HG02759 (cell line): ENCODE measurements around the gene ADCY6.

Source experiments
- ATAC-seq: cut with Tn5 transposase; IDR thresholded peaks from one replicate; pipeline ENCODE4 v1.9.1; 2021; ENCODE audit warnings: mild to moderate bottlenecking, moderate library complexity; ENCODE audit not compliant: unreplicated experiment

Gene ADCY6

DNA sequence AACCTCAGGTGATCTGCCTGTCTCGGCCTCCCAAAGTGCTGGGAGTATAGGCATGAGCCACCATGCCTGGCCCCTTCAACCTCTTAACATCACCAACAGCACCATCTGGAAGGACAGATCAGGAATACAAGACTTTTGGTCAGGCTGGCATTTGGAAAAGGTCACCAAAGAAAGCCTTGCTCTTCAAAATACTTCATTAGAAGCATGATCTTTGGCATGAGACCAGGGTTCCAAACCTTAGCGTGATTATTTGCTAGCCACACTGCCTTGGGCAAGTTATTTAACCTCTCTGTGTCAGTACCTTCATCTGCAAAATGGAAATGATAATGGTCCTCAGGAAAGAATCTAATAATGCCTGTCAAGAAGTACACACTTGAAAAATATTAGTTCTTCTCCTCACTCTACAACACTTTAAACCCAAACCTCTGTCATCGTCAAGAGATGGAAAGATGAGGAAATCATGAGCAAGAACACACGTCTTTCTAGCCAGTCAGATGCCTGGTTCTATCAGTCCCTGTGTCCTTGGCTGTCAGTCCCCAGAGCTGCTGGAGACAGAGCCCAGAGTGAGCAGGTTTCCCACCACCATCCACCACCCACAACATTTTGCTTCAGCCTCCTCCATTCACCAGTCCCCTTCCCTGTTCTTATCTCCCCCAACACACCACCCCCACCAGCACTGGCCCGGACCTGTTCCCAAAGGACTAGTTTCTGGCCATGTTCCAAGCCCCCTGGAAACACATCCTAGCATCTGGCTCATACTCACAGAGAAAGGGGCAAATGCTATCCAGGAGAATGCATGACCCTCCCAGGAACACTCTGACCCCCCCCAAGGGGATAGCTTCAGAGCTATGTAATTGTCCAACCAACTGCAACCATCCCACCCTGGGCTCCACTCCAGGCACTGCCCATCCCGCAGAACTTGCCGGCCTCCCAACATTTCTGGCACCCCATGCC lies 2.0 kb downstream of the ADCY6 start:
- no peak for ATAC-seq

DNA sequence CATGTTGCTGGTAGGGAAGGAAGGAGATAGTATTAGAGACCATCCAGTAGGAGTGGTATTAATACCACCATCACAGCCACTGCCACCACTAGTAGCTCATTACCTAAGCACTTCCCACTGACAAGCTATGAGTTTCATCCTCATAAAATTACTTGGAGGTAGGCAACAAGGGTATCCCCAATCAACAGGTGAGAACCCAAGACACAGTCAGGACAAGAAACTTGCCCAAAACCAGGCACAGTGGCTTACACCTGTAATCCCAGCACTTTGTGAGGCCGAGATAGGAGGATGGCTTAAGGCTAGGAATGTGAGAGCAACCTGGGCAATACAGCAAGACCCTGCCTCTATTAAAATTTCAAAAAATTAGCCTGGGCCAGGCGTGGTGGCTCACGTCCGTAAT lies 5.5 kb downstream of the ADCY6 start:
- ATAC-seq: no peak

DNA sequence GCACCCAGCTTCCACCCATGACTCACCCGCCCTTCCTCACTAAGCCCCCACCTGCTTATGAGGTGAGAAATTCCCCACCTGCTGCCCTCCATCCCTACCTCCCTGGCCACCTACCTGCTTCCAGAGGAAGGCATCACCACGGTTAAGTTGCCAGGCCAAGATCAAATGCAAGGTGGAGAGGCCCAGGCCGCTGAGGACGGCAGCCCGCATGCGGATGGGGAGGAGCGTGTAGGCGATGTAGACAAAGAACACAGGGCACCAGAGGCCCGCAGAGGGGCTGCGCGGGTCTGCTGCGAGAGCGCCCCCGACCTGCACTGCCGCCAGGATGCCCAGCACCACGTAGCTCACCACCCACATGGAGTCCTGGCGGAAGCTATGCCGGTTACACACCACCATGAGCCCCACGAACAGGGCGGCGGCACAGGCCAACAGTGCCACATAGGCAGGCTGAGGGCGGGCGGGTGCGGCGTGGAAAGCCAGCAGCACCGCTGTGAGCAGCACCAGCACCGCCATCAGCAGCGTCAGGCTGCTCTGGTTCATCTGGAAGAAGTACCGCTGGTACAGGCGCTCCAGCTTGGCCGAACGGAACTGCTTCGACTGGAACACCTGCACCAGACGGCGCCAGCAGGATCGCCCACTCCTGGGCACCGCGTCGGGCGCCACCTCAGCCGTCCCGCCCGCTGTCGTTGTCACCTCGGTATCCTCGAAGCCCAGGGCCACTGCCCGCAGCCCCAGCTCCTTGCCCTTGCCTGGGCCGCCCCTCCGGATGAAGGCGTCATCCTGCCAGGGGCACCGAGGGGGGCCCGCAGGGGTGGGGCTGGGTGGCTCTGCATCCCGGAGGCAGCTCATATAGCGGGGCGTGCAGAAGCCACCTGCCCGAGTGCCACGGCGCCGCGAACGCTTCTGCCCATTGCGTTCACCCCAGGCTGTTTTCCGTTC lies 6.2 kb downstream of the ADCY6 start:
- no peak for ATAC-seq

DNA sequence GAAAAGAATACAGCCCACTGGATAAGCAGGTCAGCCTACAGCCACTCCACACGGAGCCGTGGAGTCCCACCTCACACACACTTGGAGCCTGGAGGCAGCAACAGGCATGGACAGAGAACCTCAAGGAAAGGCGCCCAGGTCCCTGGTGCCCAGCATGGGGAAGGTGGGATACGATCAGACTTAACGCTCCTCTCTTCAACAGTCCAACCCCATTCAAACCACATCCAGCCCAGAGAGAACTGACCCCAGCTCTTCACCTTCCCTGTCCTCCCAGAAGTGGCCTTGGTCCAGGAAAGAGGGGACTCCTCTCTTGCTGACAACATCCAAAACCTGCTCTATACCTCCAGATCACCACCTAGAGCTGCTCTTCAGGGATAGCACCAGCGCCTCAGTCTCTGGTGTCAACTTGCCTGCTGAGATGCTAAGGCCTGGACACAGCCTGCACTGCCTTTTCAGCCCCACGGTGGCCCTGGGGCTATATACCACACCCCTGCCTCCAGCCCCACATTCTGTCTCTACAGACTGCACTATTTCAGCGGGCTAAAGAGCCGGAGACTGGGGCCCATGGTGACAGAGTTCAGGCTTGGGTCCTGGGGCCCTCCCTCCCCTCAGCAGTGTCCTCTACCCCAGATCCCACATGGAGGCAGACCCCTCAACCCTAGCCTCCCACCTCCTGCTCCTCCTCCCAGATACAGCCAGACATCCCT lies 7.0 kb downstream of the ADCY6 start:
- no peak for ATAC-seq

DNA sequence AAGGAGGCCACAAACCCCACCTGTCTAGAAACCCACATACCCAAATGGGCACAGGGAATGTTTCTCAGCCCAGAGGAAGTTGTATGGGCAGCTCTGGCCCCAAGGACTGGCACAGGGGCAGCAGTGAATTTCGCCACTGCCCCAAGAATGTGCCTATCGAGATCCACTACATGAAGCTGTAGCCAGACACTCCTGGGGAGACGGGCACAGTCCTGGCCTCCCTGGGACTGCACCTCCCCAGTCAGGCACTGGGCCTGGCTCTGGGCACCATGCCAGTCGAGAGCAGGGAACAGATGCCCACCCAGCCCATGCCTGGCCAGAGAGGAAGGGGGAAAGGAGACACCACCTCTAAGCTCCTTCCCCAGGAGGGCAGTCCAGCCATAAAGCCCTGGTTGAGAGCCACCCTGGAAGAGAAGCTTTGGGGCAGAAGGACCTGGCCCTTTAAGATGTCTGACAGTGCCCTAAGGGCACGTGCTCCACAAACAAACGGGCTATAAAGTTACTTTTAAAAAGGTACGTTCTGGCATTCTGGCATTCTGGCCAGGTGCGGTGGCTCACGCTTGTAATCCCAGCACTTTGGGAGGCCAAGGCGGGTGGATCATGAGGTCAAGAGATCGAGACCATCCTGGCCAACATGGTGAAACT lies 8.4 kb downstream of the ADCY6 start:
- ATAC-seq: no peak

DNA sequence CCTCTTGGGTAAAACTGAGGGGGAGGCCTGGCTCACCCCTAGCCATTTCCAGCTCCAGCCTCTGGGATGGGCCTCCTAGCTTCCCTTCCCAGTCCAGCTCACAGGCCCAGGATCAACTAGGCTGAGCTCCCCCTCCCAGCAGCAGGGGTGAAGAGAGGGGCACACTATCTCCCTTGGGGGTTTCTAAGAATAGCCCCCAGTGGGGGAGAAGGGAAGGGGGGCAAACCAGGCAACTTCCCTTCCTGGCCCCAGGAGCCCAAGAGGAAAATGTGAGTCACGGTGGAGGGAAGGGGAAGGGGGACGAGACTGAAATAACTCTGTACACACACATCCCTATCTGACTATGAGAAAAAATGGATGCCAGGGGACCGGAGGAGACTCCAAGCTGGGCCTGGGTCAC lies 9.0 kb downstream of the ADCY6 start:
- ATAC-seq: no peak

DNA sequence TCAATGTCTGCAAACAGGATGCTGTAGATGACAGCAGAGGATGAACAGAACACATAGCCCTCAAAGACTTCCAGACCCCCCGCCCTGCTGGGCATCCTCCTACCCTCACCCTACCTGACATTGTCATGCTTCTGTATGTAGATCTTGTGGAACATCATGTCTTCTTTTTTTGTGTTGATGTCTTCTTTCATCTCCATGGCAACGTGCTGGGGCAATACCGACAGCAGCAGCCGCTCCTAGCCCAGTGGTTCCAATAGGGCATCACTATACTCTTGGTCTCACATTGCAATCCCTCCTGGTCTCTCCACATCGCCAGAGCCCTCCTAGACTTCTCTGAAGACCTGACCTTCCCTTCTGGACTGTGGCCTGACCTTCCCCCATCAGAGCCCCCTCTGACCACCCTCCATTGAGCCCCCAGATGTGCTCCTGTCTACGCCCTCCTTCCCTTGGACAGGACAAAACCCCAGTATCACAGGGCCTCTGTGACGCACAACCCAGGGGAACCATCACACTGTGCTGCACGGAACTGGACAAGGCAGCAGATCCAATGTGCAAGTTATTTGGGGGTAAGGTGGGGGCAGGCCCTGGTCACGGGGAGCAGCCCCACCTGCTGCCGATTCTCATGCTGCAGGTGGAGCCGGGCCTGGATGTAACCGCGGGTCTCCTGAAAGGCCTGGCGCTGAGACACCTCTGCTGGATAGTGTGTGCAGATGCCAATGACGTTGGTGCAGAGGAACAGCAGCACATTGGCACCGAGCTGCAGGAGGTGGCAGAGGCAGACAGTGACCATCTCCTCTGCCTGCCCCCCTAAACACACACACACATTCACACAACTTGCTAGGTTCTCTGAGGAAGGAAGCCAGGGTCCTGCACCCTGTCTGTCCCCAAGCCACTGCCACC lies 11.1 kb downstream of the ADCY6 start:
- ATAC-seq: no peak

DNA sequence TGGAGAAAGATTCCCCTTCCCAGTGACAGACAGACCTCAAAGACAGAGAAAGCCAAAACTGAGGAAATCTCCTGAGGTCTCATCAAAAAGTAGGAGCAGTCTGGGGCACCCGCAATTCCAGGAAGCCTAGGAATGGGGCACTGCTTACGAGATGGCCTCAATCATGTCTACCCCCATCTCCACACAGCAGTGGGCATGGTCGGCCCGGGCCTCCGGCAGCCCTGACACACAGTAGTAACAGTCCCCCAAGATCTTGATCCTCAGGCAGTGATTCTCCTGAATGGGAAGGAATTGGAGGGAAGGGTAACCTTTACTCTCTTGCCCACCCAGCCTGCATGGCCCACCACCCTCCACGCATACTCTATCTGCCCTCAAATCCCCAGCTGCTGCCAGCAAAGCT lies 11.9 kb downstream of the ADCY6 start:
- ATAC-seq: no peak

DNA sequence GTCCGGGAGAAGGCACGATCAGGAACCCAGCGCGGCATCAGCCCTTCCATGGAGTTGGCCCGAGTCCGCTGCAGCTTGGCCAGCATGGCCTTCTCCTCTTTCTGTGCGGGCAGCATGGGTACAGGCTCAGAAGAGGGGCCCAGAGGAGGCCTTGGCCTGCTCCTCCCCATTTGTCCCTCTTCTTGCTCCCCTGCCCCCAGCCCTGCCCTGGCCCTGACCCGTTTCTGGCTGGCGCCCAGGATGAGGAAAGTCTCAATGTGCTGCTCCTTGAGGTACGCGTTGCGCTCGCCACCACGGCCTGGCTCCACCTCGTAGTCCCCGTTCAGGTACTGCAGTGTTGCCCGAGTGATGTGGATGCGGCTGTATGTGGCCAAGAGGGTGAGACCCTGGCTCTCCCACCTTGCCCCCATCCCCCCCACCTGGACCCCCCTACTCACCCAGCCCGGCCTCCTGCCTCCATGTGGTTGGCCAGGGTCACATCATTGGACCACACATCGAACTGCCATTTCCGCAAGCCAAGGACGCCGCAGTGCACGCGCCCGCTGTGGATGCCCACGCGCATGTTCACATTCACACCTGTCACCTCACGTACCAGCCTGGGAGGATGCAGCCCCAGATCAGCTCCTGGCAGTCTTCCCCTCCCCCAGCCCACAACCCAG lies 12.8 kb downstream of the ADCY6 start:
- ATAC-seq: no peak

DNA sequence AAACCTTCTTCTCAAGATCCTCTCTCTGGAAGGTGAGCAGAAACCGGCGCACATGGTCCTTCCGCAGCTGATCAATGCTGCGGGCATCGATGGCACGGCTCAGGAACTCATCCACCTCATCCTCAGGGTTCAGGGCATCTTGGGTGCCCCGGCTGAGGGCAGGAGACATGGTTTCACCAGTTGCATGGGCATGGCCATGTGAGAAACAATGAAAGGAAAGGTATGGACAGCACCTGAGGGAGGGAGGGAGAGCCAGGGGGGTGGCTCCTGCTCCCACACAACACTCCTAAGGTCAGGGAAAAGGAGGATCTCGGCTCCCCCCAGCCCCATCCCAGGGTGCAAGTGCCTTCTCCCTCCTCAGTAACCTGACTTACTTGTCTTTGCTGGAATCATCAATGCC lies 13.6 kb downstream of the ADCY6 start:
- no peak for ATAC-seq

DNA sequence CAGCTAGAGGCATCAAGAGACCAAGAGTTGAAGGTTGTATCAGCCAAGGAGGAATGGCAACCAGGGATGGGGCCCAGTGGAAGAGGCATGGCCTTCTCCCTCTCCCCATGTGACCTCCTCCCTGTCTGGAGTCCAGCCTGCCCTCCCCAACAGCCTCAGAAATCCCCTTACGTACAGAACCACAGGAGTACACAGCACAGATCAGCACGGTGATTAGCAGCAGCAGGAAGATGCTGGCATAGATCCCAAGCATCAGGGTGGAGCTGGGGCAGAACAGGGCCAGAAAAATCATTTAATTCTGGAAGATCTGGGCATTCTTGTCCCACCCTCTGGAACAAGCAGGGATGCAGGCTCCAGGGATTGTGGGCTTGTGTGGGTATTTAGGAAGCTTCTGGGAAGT lies 14.4 kb downstream of the ADCY6 start:
- no peak for ATAC-seq

DNA sequence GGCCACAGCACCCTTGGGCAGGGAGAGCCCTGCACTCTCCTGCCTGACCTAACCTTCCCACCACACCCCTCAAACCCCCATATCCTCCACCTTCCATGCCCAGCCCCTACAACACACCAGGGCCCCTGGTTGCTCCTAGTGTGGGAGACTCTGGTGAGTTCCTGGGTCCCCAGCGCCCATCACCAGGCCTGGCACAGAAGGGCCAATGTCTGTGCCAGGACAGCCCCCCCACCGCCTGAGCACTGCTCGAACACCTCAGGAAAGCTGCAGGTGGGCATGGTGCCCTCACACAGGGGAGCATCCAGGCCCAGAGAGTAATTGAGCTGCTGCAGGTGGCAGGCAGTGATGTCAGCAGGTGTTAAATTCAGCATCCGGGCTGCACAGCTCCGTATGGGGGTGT lies 15.2 kb downstream of the ADCY6 start:
- ATAC-seq: no peak

DNA sequence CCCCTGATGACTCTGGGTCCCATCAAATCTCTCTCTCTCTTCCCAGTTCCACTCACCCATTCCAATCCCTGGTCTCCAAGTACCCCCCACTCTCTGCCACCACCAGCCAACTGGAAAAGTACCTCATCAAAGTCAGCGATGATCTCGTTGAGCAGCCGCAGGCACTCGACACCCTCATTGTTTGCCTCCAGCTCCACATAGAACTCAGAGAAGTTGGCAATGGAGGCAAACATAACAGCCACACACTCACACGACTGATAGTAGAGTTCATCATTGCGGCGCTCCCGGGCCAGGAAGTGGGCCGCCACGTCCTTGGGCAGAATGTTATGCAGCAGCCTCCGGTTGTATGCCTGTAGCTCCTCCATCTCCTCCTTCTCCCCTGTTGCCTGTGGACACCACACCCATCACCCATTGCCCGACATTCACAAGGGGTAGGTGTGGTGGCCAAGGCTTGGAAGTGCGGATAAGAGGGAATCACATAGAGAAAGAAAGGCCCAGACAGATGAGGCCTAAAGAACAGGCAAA lies 17.2 kb downstream of the ADCY6 start:
- ATAC-seq: no peak

DNA sequence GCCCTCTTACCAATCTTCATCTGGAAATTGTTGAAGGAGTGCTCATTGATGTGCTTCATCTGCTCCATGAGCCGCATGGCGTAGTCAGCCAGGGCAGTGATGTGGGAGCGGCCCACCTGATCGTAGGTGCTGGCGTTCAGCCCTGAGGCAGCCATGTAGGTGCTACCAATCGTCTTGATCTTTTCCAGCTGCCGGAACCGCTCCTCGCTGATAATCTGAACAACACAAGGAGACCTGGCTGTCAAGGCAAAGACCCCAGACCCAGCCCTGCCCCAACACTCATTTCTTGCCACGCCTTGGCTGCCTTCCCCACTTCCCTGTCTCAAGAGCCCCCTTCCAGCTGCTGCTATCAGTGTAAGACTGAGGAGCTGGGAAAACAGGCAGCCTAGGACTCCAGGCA lies 18.1 kb downstream of the ADCY6 start:
- no peak for ATAC-seq

DNA sequence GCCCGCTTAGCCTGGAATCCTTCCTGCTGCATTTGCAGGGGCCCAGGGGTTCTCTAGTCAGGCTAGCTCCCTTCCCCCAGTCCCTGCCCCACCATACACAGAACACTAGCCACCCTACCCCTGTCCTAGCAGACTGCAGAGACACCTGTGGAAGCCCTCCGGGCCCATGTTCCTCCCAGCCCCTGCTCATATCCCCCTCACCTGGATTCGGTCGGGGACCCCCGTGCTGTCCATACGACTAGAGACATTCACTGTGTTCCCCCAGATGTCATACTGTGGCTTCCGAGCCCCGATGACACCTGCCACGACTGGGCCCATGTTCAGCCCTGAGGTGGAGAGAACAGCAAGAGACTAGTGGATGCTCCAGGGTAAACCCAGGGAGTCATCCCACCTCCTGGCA lies 20.2 kb downstream of the ADCY6 start:
- no peak for ATAC-seq

DNA sequence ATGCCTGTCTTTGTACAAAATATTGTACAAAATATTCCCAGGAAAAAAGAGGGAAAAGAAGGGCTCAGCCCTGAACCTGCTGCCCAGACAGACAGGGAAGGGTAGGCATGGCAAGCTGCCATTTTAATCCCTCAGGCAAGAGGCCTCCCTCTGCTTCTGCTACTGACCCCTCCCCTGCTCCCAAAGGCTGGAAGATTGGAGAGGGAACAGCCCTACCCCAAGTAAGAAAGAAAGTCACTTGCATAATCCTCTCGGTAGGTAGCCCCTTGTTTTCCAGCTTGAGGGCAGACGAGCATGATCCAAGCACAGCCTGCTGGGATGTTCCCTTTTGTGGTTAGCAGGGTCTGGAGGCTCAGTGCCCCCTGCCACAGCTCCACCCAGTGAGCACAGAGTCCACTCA lies 20.7 kb downstream of the ADCY6 start:
- ATAC-seq: no peak

DNA sequence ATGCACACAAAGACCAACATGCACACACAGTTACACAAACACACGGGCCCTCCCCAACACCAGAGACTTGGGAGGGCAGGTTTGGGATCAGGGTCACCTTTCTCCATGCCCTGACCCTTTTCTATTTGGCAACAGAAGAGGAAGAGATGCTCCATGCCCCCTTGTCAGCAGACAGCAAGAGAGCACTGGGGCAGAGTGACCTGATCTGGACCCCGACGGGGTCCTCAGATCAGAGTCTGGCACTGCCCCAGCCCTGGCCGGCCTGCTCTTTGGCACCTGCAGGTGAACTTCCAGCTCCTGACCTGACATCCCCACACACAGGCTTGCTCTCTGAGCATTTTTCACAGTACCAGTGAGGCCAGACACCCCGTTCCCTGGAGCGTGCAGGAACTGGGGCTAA lies 21.4 kb downstream of the ADCY6 start:
- ATAC-seq: no peak

DNA sequence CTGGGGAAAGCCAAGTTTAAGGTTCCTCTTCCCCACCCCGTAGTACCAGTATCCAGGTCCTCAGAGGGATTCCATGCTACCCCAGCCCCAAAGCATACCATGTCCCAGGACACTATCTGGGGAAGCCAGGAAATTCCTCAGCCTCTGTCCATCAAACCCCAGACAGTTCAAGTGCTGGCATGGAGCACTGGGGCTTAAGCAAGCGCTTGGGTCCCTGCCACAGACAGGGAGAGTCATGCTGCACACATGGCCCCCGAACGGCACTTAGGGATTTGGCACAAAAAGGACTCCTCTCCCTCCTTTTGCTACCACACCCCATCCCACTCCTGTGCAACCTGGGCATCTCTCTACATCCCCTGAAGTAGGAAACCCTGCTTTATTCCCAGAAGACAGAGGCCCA lies 21.8 kb downstream of the ADCY6 start:
- no peak for ATAC-seq

DNA sequence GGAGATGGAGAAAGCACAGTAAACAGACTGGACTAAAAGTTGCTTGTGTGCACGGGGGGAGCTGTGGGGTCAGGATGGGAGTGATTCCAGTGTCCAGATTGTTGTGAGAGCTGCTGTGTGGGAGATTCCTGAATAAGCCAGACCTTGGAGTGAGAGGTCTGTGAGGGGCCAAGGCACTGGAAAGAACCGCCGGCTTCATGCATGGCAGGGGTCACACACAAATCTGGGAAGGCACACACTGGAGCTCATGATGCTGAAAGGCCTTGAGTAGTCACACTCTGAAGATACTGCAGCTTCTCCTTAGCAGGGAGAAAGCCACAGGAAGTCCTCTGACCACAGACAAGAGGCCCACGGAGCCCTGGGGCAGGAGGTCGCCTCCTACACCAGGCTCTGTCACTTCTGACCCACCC lies 23.1 kb downstream of the ADCY6 start:
- ATAC-seq: no peak
